ENCODE results near the gene BANF2.

Gene BANF2

GRCh38 chr20:17720755-17721154, 21.0 kb downstream of the BANF2 start:
- no peak for DNase-seq (ENCODE audit: extremely low spot score)
- TF ChIP-seq ELF4 (IDR thresholded peaks at IDR 0.05) (no peak), FOXA1 (IDR thresholded peaks at IDR 0.05) (no peak), CTBP1 (IDR thresholded peaks at IDR 0.05; ENCODE audit: borderline replicate concordance) (no peak), HDGF (IDR thresholded peaks at IDR 0.05; ENCODE audit: borderline replicate concordance) (no peak), SUZ12 (IDR thresholded peaks at IDR 0.05) (no peak), LEF1 (IDR thresholded peaks at IDR 0.05; ENCODE audit: borderline replicate concordance) (no peak), NFRKB (IDR thresholded peaks at IDR 0.05) (no peak), BHLHE40 (IDR thresholded peaks at IDR 0.05; ENCODE audit: borderline replicate concordance) (no peak), FOXK2 (IDR thresholded peaks at IDR 0.05) (no peak), ARNT (IDR thresholded peaks at IDR 0.05) (no peak), ZNF384 (IDR thresholded peaks at IDR 0.05) (no peak), L3MBTL2 (conservative IDR thresholded peaks at IDR 0.05) (no peak), TARDBP (IDR thresholded peaks at IDR 0.05) (no peak), FOXM1 (IDR thresholded peaks at IDR 0.05; ENCODE audit: borderline replicate concordance) (no peak), PKNOX1 (IDR thresholded peaks at IDR 0.05) (no peak), SP1 (IDR thresholded peaks at IDR 0.05) (no peak)
- ChIA-PET POLR2A (no interaction called here), CTCF (no interaction called here)

GRCh38 chr20:17721802-17722486, 22.2 kb downstream of the BANF2 start:
- ChIA-PET POLR2A (no interaction called here), CTCF (no interaction called here)
- TF ChIP-seq LEF1 (IDR thresholded peaks at IDR 0.05; ENCODE audit: borderline replicate concordance) (no peak), ELF4 (IDR thresholded peaks at IDR 0.05) (no peak), FOXK2 (IDR thresholded peaks at IDR 0.05) (no peak), FOXA1 (IDR thresholded peaks at IDR 0.05) (no peak), PKNOX1 (IDR thresholded peaks at IDR 0.05) (no peak), TARDBP (IDR thresholded peaks at IDR 0.05) (no peak), L3MBTL2 (conservative IDR thresholded peaks at IDR 0.05) (no peak), NFRKB (IDR thresholded peaks at IDR 0.05) (no peak), ARNT (IDR thresholded peaks at IDR 0.05) (no peak), ZNF384 (IDR thresholded peaks at IDR 0.05) (no peak)
- DNase-seq (ENCODE audit: extremely low spot score): no peak

GRCh38 chr20:17722493-17723300, 22.9 kb downstream of the BANF2 start:
- no peak for DNase-seq (ENCODE audit: extremely low spot score)
- ChIA-PET POLR2A (no interaction called here), CTCF (interaction anchor here (0.6 kb wide), 1 partner anchor 11 kb away, joined by 3 read pairs; no protein-coding TSS in a partner anchor)
- TF ChIP-seq TARDBP (IDR thresholded peaks at IDR 0.05) (no peak), L3MBTL2 (conservative IDR thresholded peaks at IDR 0.05) (no peak), ZNF384 (IDR thresholded peaks at IDR 0.05) (no peak), FOXM1 (IDR thresholded peaks at IDR 0.05; ENCODE audit: borderline replicate concordance) (no peak), FOXK2 (IDR thresholded peaks at IDR 0.05) (no peak), SUZ12 (IDR thresholded peaks at IDR 0.05) (no peak), CTBP1 (IDR thresholded peaks at IDR 0.05; ENCODE audit: borderline replicate concordance) (no peak)

GRCh38 chr20:17723301-17723691, 23.5 kb downstream of the BANF2 start:
- ChIA-PET CTCF (interaction anchor here (0.6 kb wide), 1 partner anchor 10 kb away, joined by 3 read pairs; no protein-coding TSS in a partner anchor), POLR2A (no interaction called here)
- DNase-seq (ENCODE audit: extremely low spot score): no peak
- TF ChIP-seq TARDBP (IDR thresholded peaks at IDR 0.05): no peak
- no peak for TF ChIP-seq ARNT (IDR thresholded peaks at IDR 0.05)
- no peak for TF ChIP-seq SP1 (IDR thresholded peaks at IDR 0.05)
- no peak for TF ChIP-seq L3MBTL2 (conservative IDR thresholded peaks at IDR 0.05)
- no peak for TF ChIP-seq LEF1 (IDR thresholded peaks at IDR 0.05; ENCODE audit: borderline replicate concordance)
- TF ChIP-seq FOXK2 (IDR thresholded peaks at IDR 0.05): no peak
- TF ChIP-seq HDGF (IDR thresholded peaks at IDR 0.05; ENCODE audit: borderline replicate concordance): no peak

- POLR2A ChIA-PET: no interaction called here
- DNase-seq (ENCODE audit: extremely low spot score): no peak
- CTCF ChIA-PET: no interaction called here
- TF ChIP-seq NFRKB (IDR thresholded peaks at IDR 0.05): no peak
- TF ChIP-seq TARDBP (IDR thresholded peaks at IDR 0.05): no peak
- peak; percentile 45; the same call in 1 of the 2 replicates for TF ChIP-seq PKNOX1 (IDR thresholded peaks at IDR 0.05)
- no peak for TF ChIP-seq SUZ12 (IDR thresholded peaks at IDR 0.05)
- no peak for TF ChIP-seq CTBP1 (IDR thresholded peaks at IDR 0.05; ENCODE audit: borderline replicate concordance)
- no peak for TF ChIP-seq HDGF (IDR thresholded peaks at IDR 0.05; ENCODE audit: borderline replicate concordance)
- no peak for TF ChIP-seq L3MBTL2 (conservative IDR thresholded peaks at IDR 0.05)
Observed at GRCh38 chr20:17725094-17725835, 25.5 kb downstream of the BANF2 start.

GRCh38 chr20:17726902-17727301, 27.1 kb downstream of the BANF2 start:
- ChIA-PET POLR2A (no interaction called here), CTCF (interaction anchor here (0.6 kb wide), 1 partner anchor 10 kb away, joined by 3 read pairs; no protein-coding TSS in a partner anchor)
- no peak for DNase-seq (ENCODE audit: extremely low spot score)
- TF ChIP-seq LEF1 (IDR thresholded peaks at IDR 0.05; ENCODE audit: borderline replicate concordance) (no peak), FOXA1 (IDR thresholded peaks at IDR 0.05) (no peak), NFRKB (IDR thresholded peaks at IDR 0.05) (no peak), TARDBP (IDR thresholded peaks at IDR 0.05) (no peak), SP1 (IDR thresholded peaks at IDR 0.05) (no peak), ELF4 (IDR thresholded peaks at IDR 0.05) (no peak), SUZ12 (IDR thresholded peaks at IDR 0.05) (no peak), L3MBTL2 (conservative IDR thresholded peaks at IDR 0.05) (no peak), HDGF (IDR thresholded peaks at IDR 0.05; ENCODE audit: borderline replicate concordance) (no peak), ARNT (IDR thresholded peaks at IDR 0.05) (no peak), FOXK2 (IDR thresholded peaks at IDR 0.05) (no peak), BHLHE40 (IDR thresholded peaks at IDR 0.05; ENCODE audit: borderline replicate concordance) (no peak), CTBP1 (IDR thresholded peaks at IDR 0.05; ENCODE audit: borderline replicate concordance) (no peak), FOXM1 (IDR thresholded peaks at IDR 0.05; ENCODE audit: borderline replicate concordance) (no peak), ZNF384 (IDR thresholded peaks at IDR 0.05) (no peak), PKNOX1 (IDR thresholded peaks at IDR 0.05) (no peak)
